Neural crest cell (in vitro differentiated cells): ENCODE data around the gene PDLIM1. TPM values are rescaled to one million over a fixed set of nuclear protein-coding genes. Genes with fewer than 3 reads are reported as not detected.

Experiments
- DNase-seq: peaks from one replicate; pipeline ENCODE4 v3.0.0; 2021; ENCODE audit warnings: low read depth, mixed read lengths, low spot score
- H3K27ac Mint-ChIP-seq: one replicate; pipeline ENCODE4 v1.8.0; 2021; ENCODE audit warnings: mild to moderate bottlenecking, mixed read lengths; ENCODE audit not compliant: unreplicated experiment
- H3K27me3 Mint-ChIP-seq: 2 replicates; pipeline ENCODE4 v1.8.0; 2021; ENCODE audit warnings: low read depth, mild to moderate bottlenecking, mixed read lengths
- H3K36me3 Mint-ChIP-seq: 2 replicates; pipeline ENCODE4 v1.8.0; 2021; ENCODE audit warnings: low read depth, mild to moderate bottlenecking, mixed read lengths
- H3K4me1 Mint-ChIP-seq: 2 replicates; pipeline ENCODE4 v1.8.0; 2021; ENCODE audit warnings: mixed read lengths
- H3K4me3 Mint-ChIP-seq: one replicate; pipeline ENCODE4 v1.8.0; 2021; ENCODE audit warnings: mild to moderate bottlenecking, mixed read lengths
- H3K9me3 Mint-ChIP-seq: 2 replicates; pipeline ENCODE4 v1.8.0; 2021; ENCODE audit warnings: mixed read lengths
- CTCF ChIP-seq: fragments of 200-600 bp; sonication (generic); conservative IDR thresholded peaks from 2 replicates; pipeline ENCODE4 v1.5.0; 2021; ENCODE audit warnings: antibody characterized with exemption, mild to moderate bottlenecking
- total RNA-seq: library from RNA; stranded (reverse); gene quantifications from 2 replicates; pipeline ENCODE4 v1.2.1, GENCODE V29; 2021

The PDLIM1 gene
- total RNA-seq, 1 donor from 2014 or later = 20.9 TPM

- no peaks in the 10 kb centered on the region for H3K36me3 Mint-ChIP-seq
- no peak for DNase-seq
- no peak for TF ChIP-seq CTCF
- H3K27ac Mint-ChIP-seq = no peak overlapping the region
- H3K4me3 Mint-ChIP-seq = no peak overlapping the region
- no peaks in the 10 kb centered on the region for H3K27me3 Mint-ChIP-seq
- no peaks in the 10 kb centered on the region for H3K4me1 Mint-ChIP-seq
- no peaks in the 10 kb centered on the region for H3K9me3 Mint-ChIP-seq
These were observed 40.2 kb upstream of the PDLIM1 start for GRCh38 chr10:95330966-95331453.

- TF ChIP-seq CTCF = no peak
- H3K36me3 Mint-ChIP-seq = no peaks in the 10 kb centered on the region
- no peak overlapping the region for H3K27ac Mint-ChIP-seq
- no peaks in the 10 kb centered on the region for H3K27me3 Mint-ChIP-seq
- no peaks in the 10 kb centered on the region for H3K4me1 Mint-ChIP-seq
- no peak overlapping the region for H3K4me3 Mint-ChIP-seq
- H3K9me3 Mint-ChIP-seq = no peaks in the 10 kb centered on the region
- DNase-seq = no peak
These were observed 38.5 kb upstream of the PDLIM1 start for GRCh38 chr10:95329296-95329695.

- no peak for DNase-seq
- TF ChIP-seq CTCF = no peak
- no peak overlapping the region for H3K27ac Mint-ChIP-seq
- no peak overlapping the region for H3K4me3 Mint-ChIP-seq
- no peaks in the 10 kb centered on the region for H3K27me3 Mint-ChIP-seq
- no peaks in the 10 kb centered on the region for H3K36me3 Mint-ChIP-seq
- no peaks in the 10 kb centered on the region for H3K4me1 Mint-ChIP-seq
- no peaks in the 10 kb centered on the region for H3K9me3 Mint-ChIP-seq
These were observed 37.2 kb upstream of the PDLIM1 start for GRCh38 chr10:95328013-95328412.

GRCh38 chr10:95327367-95327766 lies 36.6 kb upstream of the PDLIM1 start:
- Mint-ChIP-seq H3K4me3 (no peak overlapping the region), H3K9me3 (no peaks in the 10 kb centered on the region), H3K4me1 (no peaks in the 10 kb centered on the region), H3K27me3 (no peaks in the 10 kb centered on the region), H3K27ac (no peak overlapping the region), H3K36me3 (no peaks in the 10 kb centered on the region)
- no peak for DNase-seq
- no peak for TF ChIP-seq CTCF

GRCh38 chr10:95326396-95326795 lies 35.6 kb upstream of the PDLIM1 start:
- DNase-seq = no peak
- no peak for TF ChIP-seq CTCF
- Mint-ChIP-seq H3K9me3 (no peaks in the 10 kb centered on the region), H3K36me3 (no peaks in the 10 kb centered on the region), H3K27me3 (no peaks in the 10 kb centered on the region), H3K4me3 (no peak overlapping the region), H3K4me1 (no peaks in the 10 kb centered on the region), H3K27ac (no peak overlapping the region)

- Mint-ChIP-seq H3K9me3 (no peaks in the 10 kb centered on the region), H3K27me3 (no peaks in the 10 kb centered on the region), H3K4me1 (no peaks in the 10 kb centered on the region), H3K4me3 (no peak overlapping the region), H3K27ac (no peak overlapping the region), H3K36me3 (peaks cover under 1% of the 10 kb centered on the region)
- TF ChIP-seq CTCF = no peak
- DNase-seq = no peak
These were observed 35.1 kb upstream of the PDLIM1 start for GRCh38 chr10:95325863-95326262.
